ENCODE measurements around the gene SLC45A1. TPM values are rescaled to one million over a fixed set of nuclear protein-coding genes. Genes with fewer than 3 reads are reported as not detected.

SLC45A1 gene
- total and polyA plus RNA-seq, 2 of the 4 experiments (the other 2 are of a cell fraction): 0.72 to 3.9 TPM

GRCh38 chr1:8294170-8294697, 23.7 kb upstream of the SLC45A1 start:
- no peaks in the 10 kb centered on the region for H3K79me1 ChIP-seq (ENCODE audit: low read depth in 1 of 2, low read length in 2 of 2)
- intact Hi-C loops (cut with micrococcal nuclease): no loop called here
- H4K8ac ChIP-seq (ENCODE audit: low read depth in 2 of 2, low read length in 2 of 2): no peak overlapping the region
- H2BK20ac ChIP-seq (ENCODE audit: low read depth, low read length): no peak overlapping the region; the same call in 1 of the 2 replicates
- no peak overlapping the region for H2BK120ac ChIP-seq (ENCODE audit: low read depth, low read length)
- peaks cover 2% of the 10 kb centered on the region; the same call in 1 of the 2 replicates for H3K4me1 ChIP-seq (ENCODE audit: control insufficient read depth, insufficient read depth, low read length)
- in situ Hi-C loops (cut with MboI; ENCODE audit: low sequenced_read_pairs): no loop called here
- no TSS peak for BruUV-seq (replicated peaks)
- no peak overlapping the region for H3K23ac ChIP-seq (ENCODE audit: low read depth, low read length)
- POLR2A ChIA-PET (ENCODE audit: unreplicated experiment): interaction anchor here (0.6 kb wide), 1 partner anchor 8 kb away, joined by 3 read pairs; no protein-coding TSS in a partner anchor
- TF ChIP-seq MAZ (IDR thresholded peaks at IDR 0.05; ENCODE audit: borderline replicate concordance, low read depth, low read length): no peak
- no peak for TF ChIP-seq RFX5 (IDR thresholded peaks at IDR 0.05; ENCODE audit: low read depth, low read length)
- TF ChIP-seq CHD1 (IDR thresholded peaks at IDR 0.05; ENCODE audit: low read depth, low read length): no peak
- no peak for TF ChIP-seq CEBPB (IDR thresholded peaks at IDR 0.05; ENCODE audit: low read depth, low read length)
- TF ChIP-seq BHLHE40 (IDR thresholded peaks at IDR 0.05; ENCODE audit: low read depth, low read length): no peak
- TF ChIP-seq FOS (IDR thresholded peaks at IDR 0.05; ENCODE audit: low read depth, low read length): no peak
- TF ChIP-seq NFE2L2 (IDR thresholded peaks at IDR 0.05; ENCODE audit: low read depth, low read length): no peak
- TF ChIP-seq POLR2A (IDR thresholded peaks at IDR 0.05; ENCODE audit: low read depth, low read length): no peak
- TF ChIP-seq SMC3 (IDR thresholded peaks at IDR 0.05; ENCODE audit: low read depth, low read length): no peak
- no peak overlapping the region for H4K5ac ChIP-seq (ENCODE audit: low read depth, low read length)
- H3K9me1 ChIP-seq (ENCODE audit: insufficient read depth, low read length): no peaks in the 10 kb centered on the region; the same call in 1 of the 2 replicates
- no peaks in the 10 kb centered on the region for H4K20me1 ChIP-seq (ENCODE audit: insufficient read depth, low read length)
- CTCF ChIA-PET: interaction anchor here (1.0 kb wide), 1 partner anchor 9 kb away, joined by 3 read pairs; no protein-coding TSS in a partner anchor
- dilution Hi-C loops (cut with HindIII; ENCODE audit: low sequenced_read_pairs, unreplicated experiment): no loop called here
- no peak overlapping the region for H2AFZ ChIP-seq (replicated peaks; ENCODE audit: low read length, poor library complexity)
- H3K9me3 ChIP-seq (ENCODE audit: control insufficient read depth, insufficient read depth, low read length): no peaks in the 10 kb centered on the region
- H3K27ac ChIP-seq (ENCODE audit: insufficient read depth, low read length): no peak overlapping the region
- no peak overlapping the region for H2AK5ac ChIP-seq (ENCODE audit: low read depth, low read length)
- no peaks in the 10 kb centered on the region for H3K27me3 ChIP-seq (ENCODE audit: control insufficient read depth, insufficient read depth, low read length)
- H3K14ac ChIP-seq (replicated peaks; ENCODE audit: low read depth, low read length): peak overlapping the region; percentile 27; the same call in 1 of the 2 replicates
- WGBS, 2 experiments (ENCODE audit: extremely low coverage in 2 of 2, insufficient read length in 1 of 2): no CpG with 5 or more reads among the region's 19 CpGs
- H3K18ac ChIP-seq (ENCODE audit: low read depth, low read length): no peak overlapping the region
- H3K4me2 ChIP-seq (ENCODE audit: low read depth, low read length): no peak overlapping the region
- H3K9ac ChIP-seq (ENCODE audit: low read depth, low read length): no peak overlapping the region
- H2BK5ac ChIP-seq (ENCODE audit: low read depth, low read length, poor library complexity, severe bottlenecking): no peak overlapping the region
- 0 out of 2 replicates have a peak overlapping the region, but pooled peaks have one; percentile 2 for H3K4ac ChIP-seq (ENCODE audit: low read depth, low read length)
- H2BK15ac ChIP-seq (ENCODE audit: low read depth, low read length): no peak overlapping the region; the same call in 2 of the 3 replicates
- DNase-seq: no peak
- H3K56ac ChIP-seq (ENCODE audit: extremely low read depth, insufficient read depth, low read length): no peak overlapping the region
- H3K4me3 ChIP-seq (ENCODE audit: insufficient read depth, low read depth, low read length): no peak overlapping the region
- H2AK9ac ChIP-seq (replicated peaks; ENCODE audit: low read depth, low read length, poor library complexity): no peak overlapping the region
- no peaks in the 10 kb centered on the region for H3K36me3 ChIP-seq (ENCODE audit: control insufficient read depth, insufficient read depth, low read length)
- peak; percentile 44 for ATAC-seq (ENCODE audit: low read depth)
- no peak overlapping the region for H4K91ac ChIP-seq (ENCODE audit: insufficient read depth, low read depth, low read length)

Measured in IMR-90 (cell line).